Progenitor cell of endocrine pancreas (in vitro differentiated cells): Measurements from ENCODE around the gene ENDOU. TPM values are rescaled to one million over a fixed set of nuclear protein-coding genes. Genes with fewer than 3 reads are reported as not detected.

Experiments
- DNase-seq: peaks from one replicate; pipeline ENCODE4 v3.0.0; 2021; ENCODE audit warnings: low spot score; ENCODE audit not compliant: unreplicated experiment
- H3K27ac Mint-ChIP-seq: 2 replicates; pipeline ENCODE4 v1.8.0; 2021; ENCODE audit warnings: mild to moderate bottlenecking, moderate library complexity, mixed read lengths
- H3K27me3 Mint-ChIP-seq: 2 replicates; pipeline ENCODE4 v1.8.0; 2021; ENCODE audit warnings: mixed read lengths
- H3K36me3 Mint-ChIP-seq: 2 replicates; pipeline ENCODE4 v1.8.0; 2022; ENCODE audit warnings: mixed read lengths; ENCODE audit not compliant: insufficient read depth
- H3K4me1 Mint-ChIP-seq: 2 replicates; pipeline ENCODE4 v1.8.0; 2021; ENCODE audit warnings: low read depth, mixed read lengths
- H3K4me3 Mint-ChIP-seq: 2 replicates; pipeline ENCODE4 v1.8.0; 2021; ENCODE audit warnings: low read depth, mild to moderate bottlenecking, moderate library complexity, mixed read lengths
- H3K9me3 Mint-ChIP-seq: 2 replicates; pipeline ENCODE4 v1.8.0; 2021; ENCODE audit warnings: low read depth, mixed read lengths
- total RNA-seq: library from RNA; stranded (reverse); gene quantifications from 2 replicates; pipeline ENCODE4 v1.2.1, GENCODE V29; 2021
- TF ChIP-seq, protein P1 (sequence below): fragments of 200-600 bp; sonication (generic); IDR thresholded peaks from one replicate; pipeline ENCODE4 v1.5.0; 2021; ENCODE audit warnings: antibody characterized with exemption, mild to moderate bottlenecking; ENCODE audit not compliant: unreplicated experiment

ENDOU gene
- total RNA-seq, 1 donor from 2014 or later = not detected

DNA sequence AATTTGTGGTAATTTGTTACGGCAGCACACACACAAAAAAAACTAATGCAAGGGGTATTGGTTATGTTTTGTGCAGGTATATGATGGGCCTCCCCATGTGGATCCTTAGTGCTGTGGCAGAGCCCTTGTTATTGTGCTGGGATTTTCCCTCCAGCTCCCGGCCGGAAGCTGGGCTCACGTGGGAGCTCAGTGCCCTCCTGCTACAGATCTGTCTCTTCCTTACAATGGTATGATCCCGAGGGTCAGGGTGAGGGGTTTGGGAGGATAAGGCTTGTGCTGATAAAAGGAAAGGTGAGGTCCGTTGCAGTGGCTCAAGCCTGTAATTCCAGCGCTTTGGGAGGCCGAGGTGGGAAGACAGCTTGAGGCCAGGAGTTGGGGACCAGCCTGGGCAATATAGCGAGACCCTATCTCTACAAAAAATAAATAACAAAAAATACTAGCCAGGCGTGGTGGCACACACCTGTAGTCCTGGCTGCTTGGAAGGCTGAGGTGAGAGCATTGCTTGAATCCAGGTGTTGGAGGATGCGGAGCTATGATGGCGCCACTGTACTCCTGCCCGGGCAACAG is 46.9 kb upstream of the ENDOU start:
- TF ChIP-seq, protein P1, sequence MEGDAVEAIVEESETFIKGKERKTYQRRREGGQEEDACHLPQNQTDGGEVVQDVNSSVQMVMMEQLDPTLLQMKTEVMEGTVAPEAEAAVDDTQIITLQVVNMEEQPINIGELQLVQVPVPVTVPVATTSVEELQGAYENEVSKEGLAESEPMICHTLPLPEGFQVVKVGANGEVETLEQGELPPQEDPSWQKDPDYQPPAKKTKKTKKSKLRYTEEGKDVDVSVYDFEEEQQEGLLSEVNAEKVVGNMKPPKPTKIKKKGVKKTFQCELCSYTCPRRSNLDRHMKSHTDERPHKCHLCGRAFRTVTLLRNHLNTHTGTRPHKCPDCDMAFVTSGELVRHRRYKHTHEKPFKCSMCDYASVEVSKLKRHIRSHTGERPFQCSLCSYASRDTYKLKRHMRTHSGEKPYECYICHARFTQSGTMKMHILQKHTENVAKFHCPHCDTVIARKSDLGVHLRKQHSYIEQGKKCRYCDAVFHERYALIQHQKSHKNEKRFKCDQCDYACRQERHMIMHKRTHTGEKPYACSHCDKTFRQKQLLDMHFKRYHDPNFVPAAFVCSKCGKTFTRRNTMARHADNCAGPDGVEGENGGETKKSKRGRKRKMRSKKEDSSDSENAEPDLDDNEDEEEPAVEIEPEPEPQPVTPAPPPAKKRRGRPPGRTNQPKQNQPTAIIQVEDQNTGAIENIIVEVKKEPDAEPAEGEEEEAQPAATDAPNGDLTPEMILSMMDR = no peak
- peak overlapping the region; percentile 83 for H3K4me3 Mint-ChIP-seq
- peak overlapping the region; percentile 86 for H3K27ac Mint-ChIP-seq
- no peak for DNase-seq
- peaks cover 8% of the 10 kb centered on the region for H3K27me3 Mint-ChIP-seq
- peaks cover 7% of the 10 kb centered on the region for H3K4me1 Mint-ChIP-seq
- H3K9me3 Mint-ChIP-seq = no peaks in the 10 kb centered on the region
- H3K36me3 Mint-ChIP-seq = no peaks in the 10 kb centered on the region

DNA sequence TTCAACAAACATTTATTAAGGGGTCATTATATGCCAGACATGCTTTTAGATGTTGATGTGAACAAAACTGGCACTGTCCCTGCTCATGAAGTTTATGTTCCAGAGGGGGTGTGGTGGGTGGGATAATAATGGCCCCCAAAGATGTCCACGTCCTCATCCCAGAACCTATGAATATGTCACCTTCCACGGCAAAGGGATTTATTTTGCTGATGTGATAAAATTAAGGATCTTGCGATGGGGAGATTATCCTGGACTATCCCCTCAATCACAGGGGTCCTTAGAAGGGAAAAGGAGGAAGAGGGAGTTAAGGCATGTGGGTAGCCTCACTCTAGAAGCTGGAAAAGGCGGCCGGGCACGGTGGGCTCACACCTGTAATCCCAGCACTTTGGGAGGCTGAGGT is 46.0 kb upstream of the ENDOU start:
- H3K36me3 Mint-ChIP-seq = no peaks in the 10 kb centered on the region
- no peaks in the 10 kb centered on the region for H3K9me3 Mint-ChIP-seq
- TF ChIP-seq, protein P1 = no peak
- DNase-seq = no peak
- H3K4me3 Mint-ChIP-seq = no peak overlapping the region
- peaks cover 8% of the 10 kb centered on the region for H3K27me3 Mint-ChIP-seq
- H3K4me1 Mint-ChIP-seq = peaks cover 7% of the 10 kb centered on the region
- H3K27ac Mint-ChIP-seq = no peak overlapping the region

DNA sequence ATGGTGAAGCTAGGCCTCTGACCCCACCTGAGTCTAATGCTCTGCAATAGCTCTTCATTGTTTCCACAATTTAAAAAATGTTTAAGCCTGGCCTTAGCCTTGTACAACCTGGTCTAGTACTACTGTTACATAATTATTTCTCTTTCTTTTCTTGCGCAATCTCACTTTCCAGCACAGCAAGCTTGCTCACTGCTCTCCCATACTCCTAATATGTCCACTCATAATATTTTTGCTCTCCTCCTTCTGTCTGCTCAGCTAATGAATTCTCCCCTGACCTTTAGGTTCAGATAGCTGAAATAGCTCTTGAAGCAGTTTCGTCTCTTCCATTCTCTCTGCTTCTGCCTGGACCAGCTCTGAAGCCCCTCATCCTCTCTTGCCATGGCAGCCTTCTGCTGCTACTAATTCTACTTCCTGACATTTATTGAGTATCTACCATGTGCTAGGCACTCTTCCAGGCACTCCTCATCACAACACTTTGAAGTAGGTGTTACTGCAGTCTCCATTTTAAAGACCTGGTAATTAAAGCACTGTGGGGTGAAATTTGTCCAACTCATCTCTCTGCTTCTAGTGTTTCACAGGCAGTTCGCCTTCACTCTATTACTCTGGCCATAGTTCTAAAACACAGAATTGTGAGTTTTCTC is 44.9 kb upstream of the ENDOU start:
- Mint-ChIP-seq H3K9me3 (no peaks in the 10 kb centered on the region), H3K4me3 (no peak overlapping the region), H3K27ac (no peak overlapping the region), H3K4me1 (peaks cover 7% of the 10 kb centered on the region), H3K36me3 (no peaks in the 10 kb centered on the region), H3K27me3 (peaks cover 12% of the 10 kb centered on the region)
- TF ChIP-seq, protein P1 = no peak
- no peak for DNase-seq

DNA sequence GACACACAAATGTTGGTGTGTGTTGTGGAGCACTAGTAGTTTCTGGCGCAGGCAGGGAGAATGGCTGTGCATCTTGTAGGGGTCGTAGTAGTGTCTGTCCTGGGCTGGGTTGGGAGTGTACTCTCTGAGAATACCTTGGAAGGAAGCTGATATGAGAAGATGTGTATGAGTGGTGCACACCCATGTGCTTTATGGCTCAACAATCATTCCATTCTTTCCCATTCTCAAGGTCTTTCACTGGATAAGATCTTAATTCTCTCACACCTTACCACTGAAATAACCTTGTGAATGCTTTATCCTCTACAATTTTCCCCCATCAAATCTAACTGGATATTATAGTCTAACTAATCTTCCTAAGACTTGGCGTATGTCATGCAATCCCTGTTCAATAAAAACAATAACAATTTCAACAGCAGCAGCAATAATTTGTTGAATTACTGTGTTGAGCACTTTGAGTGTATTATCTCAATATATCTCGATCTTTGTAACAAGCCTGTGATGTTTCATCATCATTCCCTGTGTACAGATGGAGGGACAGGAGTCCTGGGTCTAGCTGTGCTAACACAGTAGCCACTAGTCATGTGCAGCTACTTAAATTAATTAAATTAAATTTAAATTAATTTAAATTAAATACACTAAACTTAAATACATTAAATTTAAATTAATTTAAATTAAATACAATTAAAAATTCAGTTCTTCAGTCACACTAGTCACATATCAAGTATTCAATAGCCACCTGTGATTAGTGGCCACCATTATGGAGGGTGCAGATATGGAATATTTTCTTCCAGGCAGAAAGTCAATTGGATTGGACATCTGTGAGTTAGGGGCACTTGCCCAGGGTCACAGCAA is 44.2 kb upstream of the ENDOU start:
- no peak for DNase-seq
- Mint-ChIP-seq H3K9me3 (no peaks in the 10 kb centered on the region), H3K4me3 (no peak overlapping the region), H3K27ac (no peak overlapping the region), H3K36me3 (no peaks in the 10 kb centered on the region), H3K4me1 (peaks cover 7% of the 10 kb centered on the region), H3K27me3 (peaks cover 12% of the 10 kb centered on the region)
- TF ChIP-seq, protein P1 = no peak

- Mint-ChIP-seq H3K4me1 (peaks cover 4% of the 10 kb centered on the region), H3K36me3 (no peaks in the 10 kb centered on the region), H3K27me3 (peaks cover 18% of the 10 kb centered on the region), H3K9me3 (no peaks in the 10 kb centered on the region), H3K27ac (no peak overlapping the region), H3K4me3 (no peak overlapping the region)
- no peak for DNase-seq
- TF ChIP-seq, protein P1 = no peak
Measured at GRCh38 chr12:47768323-47768811, 43.1 kb upstream of the ENDOU start.
